GM23338 (cell line): ENCODE data around the gene DPH6.

Experiments used
- EZH2phosphoT487 ChIP-seq: fragments of 200-600 bp; sonication (generic); IDR thresholded peaks from one replicate; pipeline ENCODE4 v1.8.1; 2018; ENCODE audit warnings: antibody characterized with exemption; ENCODE audit not compliant: unreplicated experiment
- TF ChIP-seq, protein P1 (sequence below), 2 experiments: fragments of 200-600 bp in 1 of 2; sonication (generic) in 1 of 2; conservative IDR thresholded peaks; 2 replicates each; pipeline versions ENCODE4 v1.5.1 to v1.6.1; 2016 to 2017; ENCODE audit warnings: antibody characterized with exemption in 2 of 2, low read depth in 2 of 2, mild to moderate bottlenecking in 2 of 2, moderate library complexity in 1 of 2

DNA sequence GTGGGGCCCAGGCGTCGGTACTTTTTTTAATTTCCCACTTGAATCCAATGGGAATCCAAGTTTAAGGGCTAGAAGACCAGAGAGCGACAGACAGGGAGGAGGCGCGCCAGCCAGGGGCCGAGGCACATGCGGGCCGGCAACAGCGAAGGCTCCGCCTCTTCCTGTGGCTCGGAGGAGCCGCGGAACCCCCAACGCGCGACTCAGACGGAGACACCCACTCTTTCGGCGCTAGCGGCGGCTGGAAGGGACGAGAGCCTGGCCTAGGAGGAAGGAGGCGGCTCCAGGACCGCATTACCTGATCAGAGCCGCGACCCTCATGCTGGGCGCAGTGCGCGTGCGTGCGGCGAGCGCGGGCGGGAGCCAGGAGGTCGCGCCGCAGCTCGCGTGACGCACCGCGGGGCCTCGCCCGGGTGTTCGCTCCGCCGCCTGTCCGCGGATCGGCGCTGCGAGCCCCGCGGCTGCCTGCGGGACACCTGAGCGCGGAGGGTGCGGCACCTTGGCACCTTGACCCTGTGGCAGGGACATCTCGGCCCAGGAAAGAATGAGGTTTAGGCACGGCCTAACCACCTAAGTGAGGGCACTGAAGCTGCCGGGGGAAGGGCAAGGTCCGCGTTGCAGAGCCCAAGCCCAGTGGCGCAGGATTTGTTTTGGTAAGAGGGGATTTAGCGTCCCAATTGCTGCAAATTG lies at the start of gene DPH6:
- TF ChIP-seq, protein P1, sequence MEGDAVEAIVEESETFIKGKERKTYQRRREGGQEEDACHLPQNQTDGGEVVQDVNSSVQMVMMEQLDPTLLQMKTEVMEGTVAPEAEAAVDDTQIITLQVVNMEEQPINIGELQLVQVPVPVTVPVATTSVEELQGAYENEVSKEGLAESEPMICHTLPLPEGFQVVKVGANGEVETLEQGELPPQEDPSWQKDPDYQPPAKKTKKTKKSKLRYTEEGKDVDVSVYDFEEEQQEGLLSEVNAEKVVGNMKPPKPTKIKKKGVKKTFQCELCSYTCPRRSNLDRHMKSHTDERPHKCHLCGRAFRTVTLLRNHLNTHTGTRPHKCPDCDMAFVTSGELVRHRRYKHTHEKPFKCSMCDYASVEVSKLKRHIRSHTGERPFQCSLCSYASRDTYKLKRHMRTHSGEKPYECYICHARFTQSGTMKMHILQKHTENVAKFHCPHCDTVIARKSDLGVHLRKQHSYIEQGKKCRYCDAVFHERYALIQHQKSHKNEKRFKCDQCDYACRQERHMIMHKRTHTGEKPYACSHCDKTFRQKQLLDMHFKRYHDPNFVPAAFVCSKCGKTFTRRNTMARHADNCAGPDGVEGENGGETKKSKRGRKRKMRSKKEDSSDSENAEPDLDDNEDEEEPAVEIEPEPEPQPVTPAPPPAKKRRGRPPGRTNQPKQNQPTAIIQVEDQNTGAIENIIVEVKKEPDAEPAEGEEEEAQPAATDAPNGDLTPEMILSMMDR (conservative IDR thresholded peaks at IDR 0.05; ENCODE audit: low read depth in 2 of 2) = no peak
- no peak for TF ChIP-seq EZH2phosphoT487
